CD14-positive monocyte (primary cell): ENCODE measurements around the gene SLC9B1. TPM values are rescaled to one million over a fixed set of nuclear protein-coding genes. Genes with fewer than 3 reads are reported as not detected.

Source experiments
- DNase-seq, 3 donors: peaks; one replicate each; pipeline ENCODE4 v3.0.0-alpha.2; 2011 to 2022
- H2AFZ ChIP-seq: 2 replicates; pipeline ENCODE4 v1.6.0; 2012; ENCODE audit warnings: mild to moderate bottlenecking, low read depth, low read length, inconsistent platforms; ENCODE audit not compliant: insufficient read depth, poor library complexity, severe bottlenecking
- H3K27ac ChIP-seq, 2 donors: 1 replicate in 1 of 2; 2 replicates in 1 of 2; pipeline ENCODE4 v1.5.1; 2012 to 2013; ENCODE audit warnings: low read length in 2 of 2, control low read depth in 1 of 2, inconsistent platforms in 1 of 2, low read depth in 1 of 2, mild to moderate bottlenecking in 1 of 2
- H3K27me3 ChIP-seq, 2 donors: one replicate each; pipeline versions ENCODE4 v1.6.0 to v1.6.1; 2011 to 2013; ENCODE audit warnings: low read length in 2 of 2; ENCODE audit not compliant: control insufficient read depth in 2 of 2, insufficient read depth in 2 of 2
- H3K36me3 ChIP-seq, 2 donors: replicated peaks in 1 of 2; 1 replicate in 1 of 2; 2 replicates in 1 of 2; pipeline versions ENCODE4 v1.5.1 to v1.6.1; 2012 to 2013; ENCODE audit warnings: low read length in 2 of 2, control low read depth in 1 of 2, inconsistent platforms in 1 of 2, mild to moderate bottlenecking in 1 of 2; ENCODE audit not compliant: insufficient read depth in 2 of 2, control insufficient read depth in 1 of 2
- H3K4me1 ChIP-seq, 2 donors: 1 replicate in 1 of 2; 2 replicates in 1 of 2; pipeline versions ENCODE4 v1.5.1 to v1.6.1; 2012 to 2013; ENCODE audit warnings: low read length in 2 of 2, control low read depth in 1 of 2, inconsistent platforms in 1 of 2, mild to moderate bottlenecking in 1 of 2, moderate library complexity in 1 of 2; ENCODE audit not compliant: insufficient read depth in 2 of 2, control insufficient read depth in 1 of 2
- H3K4me2 ChIP-seq: replicated peaks from 2 replicates; pipeline ENCODE3; 2012; ENCODE audit warnings: low read length, moderate library complexity, mild to moderate bottlenecking; ENCODE audit not compliant: poor library complexity, severe bottlenecking; ENCODE audit errors: extremely low read depth
- H3K4me3 ChIP-seq, 3 experiments: fragments of 200-600 bp in 1 of 3; sonication (generic) in 1 of 3; replicated peaks in 1 of 3; 1 replicate in 2 of 3; 2 replicates in 1 of 3; pipeline ENCODE4 v1.5.1; 2011 to 2013; ENCODE audit warnings: low read length in 3 of 3, mild to moderate bottlenecking in 3 of 3, control low read depth in 2 of 3, low read depth in 2 of 3, inconsistent platforms in 1 of 3, moderate library complexity in 1 of 3
- H3K79me2 ChIP-seq: 2 replicates; pipeline ENCODE4 v1.6.0; 2012; ENCODE audit warnings: mild to moderate bottlenecking, control low read depth, inconsistent platforms, low read length, moderate library complexity; ENCODE audit not compliant: insufficient read depth
- H3K9ac ChIP-seq: 2 replicates; pipeline ENCODE4 v1.6.0; 2017; ENCODE audit warnings: low read length, mild to moderate bottlenecking; ENCODE audit not compliant: insufficient read depth, poor library complexity, severe bottlenecking
- H3K9me3 ChIP-seq, 2 donors: replicated peaks in 1 of 2; 1 replicate in 1 of 2; 2 replicates in 1 of 2; pipeline versions ENCODE4 v1.5.1 to v1.6.1; 2012 to 2013; ENCODE audit warnings: low read length in 2 of 2, control low read depth in 1 of 2; ENCODE audit not compliant: control insufficient read depth in 1 of 2, insufficient read depth in 1 of 2
- H4K20me1 ChIP-seq: 2 replicates; pipeline ENCODE4 v1.6.0; 2012; ENCODE audit warnings: mild to moderate bottlenecking, low read length, control low read depth, moderate library complexity; ENCODE audit not compliant: insufficient read depth
- H3K27ac Mint-ChIP-seq, 7 donors: one replicate each; pipeline ENCODE4 v1.8.0; 2020; ENCODE audit warnings: mild to moderate bottlenecking in 7 of 7, mixed read lengths in 7 of 7, moderate library complexity in 6 of 7, inconsistent platforms in 2 of 7
- H3K27me3 Mint-ChIP-seq, 3 donors: one replicate each; pipeline ENCODE4 v1.8.0; 2021 to 2022; ENCODE audit warnings: low read depth in 3 of 3, mild to moderate bottlenecking in 3 of 3, mixed read lengths in 3 of 3, moderate library complexity in 3 of 3, inconsistent platforms in 1 of 3
- H3K36me3 Mint-ChIP-seq, 2 donors: one replicate each; pipeline ENCODE4 v1.8.0; 2020; ENCODE audit warnings: mixed read lengths in 2 of 2, inconsistent platforms in 1 of 2, mild to moderate bottlenecking in 1 of 2
- H3K4me1 Mint-ChIP-seq: one replicate; pipeline ENCODE4 v1.8.0; 2020; ENCODE audit warnings: mild to moderate bottlenecking, mixed read lengths
- H3K4me3 Mint-ChIP-seq, 2 donors: one replicate each; pipeline ENCODE4 v1.8.0; 2020; ENCODE audit warnings: mild to moderate bottlenecking in 2 of 2, mixed read lengths in 2 of 2, moderate library complexity in 1 of 2
- H3K9me3 Mint-ChIP-seq, 7 donors: one replicate each; pipeline ENCODE4 v1.8.0; 2020 to 2022; ENCODE audit warnings: mixed read lengths in 7 of 7, mild to moderate bottlenecking in 6 of 7, moderate library complexity in 6 of 7, inconsistent platforms in 2 of 7
- WGBS: methylation state at CpG from one replicate; pipeline ENCODE4 v1.1.5; 2013; ENCODE audit warnings: missing lambda C conversion rate; ENCODE audit not compliant: insufficient coverage; 5-methylcytosine and 5-hydroxymethylcytosine counted together
- intact Hi-C, 2 donors: fragments of 100-400 bp; cut with micrococcal nuclease; formaldehyde crosslinking; loops; one replicate each; pipeline versions ENCODE4 v1.15.0 to v1.15.1; 2023
- polyA plus RNA-seq, 3 donors: library from polyadenylated mRNA; depleted of rRNA in 1 of 3; unstranded in 2 of 3; stranded (reverse) in 1 of 3; fragments of 300-500 nt in 2 of 3; fragments of >200 nt in 1 of 3; fragmentation: Illumina TruSeq in 2 of 3; gene quantifications; 1 replicate in 2 of 3; 2 replicates in 1 of 3; pipeline ENCODE4 v1.2.3, GENCODE V29; 2012 to 2021
- TF ChIP-seq, protein P1 (sequence below): fragments of 200-600 bp; IDR thresholded peaks from one replicate; pipeline ENCODE4 v1.8.0; 2022; ENCODE audit warnings: antibody characterized with exemption, mild to moderate bottlenecking

SLC9B1 gene
- polyA plus RNA-seq, 3 donors: 0.13 to 1.5 (median 0.47) TPM

DNA sequence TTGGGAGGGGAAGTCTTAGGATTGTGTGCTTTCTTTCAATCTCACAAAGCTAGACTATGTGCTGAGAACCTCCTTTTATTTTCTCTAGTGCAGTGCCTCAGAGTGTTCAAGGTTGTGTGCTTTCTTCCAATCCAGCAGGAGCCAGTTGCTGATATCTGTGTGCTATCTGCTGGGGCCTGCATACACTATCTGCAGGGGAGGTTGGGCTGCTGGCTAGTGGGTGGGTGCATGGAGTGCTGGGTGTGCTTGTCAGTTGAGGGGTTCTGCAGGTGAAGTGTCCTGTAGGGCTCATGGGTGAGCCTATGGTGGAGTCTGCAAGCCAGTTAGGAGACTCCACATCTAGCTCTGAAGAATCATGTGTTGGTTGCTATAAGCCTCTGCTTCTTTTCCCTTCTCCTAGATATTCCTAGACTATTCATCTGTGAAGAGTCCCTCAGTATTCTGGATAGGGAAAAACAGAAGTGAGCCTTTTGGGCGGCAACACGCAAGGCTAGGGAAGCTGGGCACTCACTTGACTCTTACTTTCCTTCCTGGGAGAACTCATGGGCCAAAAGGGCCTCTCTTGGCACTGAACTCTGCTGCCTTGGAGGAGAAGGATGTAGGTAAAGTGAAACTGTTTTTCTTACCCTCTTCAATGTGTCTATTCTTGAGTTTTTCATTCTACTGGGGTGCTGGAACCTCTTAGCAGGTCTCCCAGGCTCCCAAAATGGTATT lies 158.7 kb downstream of the SLC9B1 start:
- no peak for DNase-seq
- Mint-ChIP-seq H3K9me3 (peaks cover 13 to 19% (median 15%) of the 10 kb centered on the region in 7 donors), H3K36me3 (peaks cover 1 to 7% of the 10 kb centered on the region in 2 donors), H3K4me1 (peaks cover 25% of the 10 kb centered on the region), H3K27me3 (peaks cover 0 to 1% (median 0%) of the 10 kb centered on the region in 3 donors), H3K27ac (peak overlapping the region in 4 of 7 donors; percentile 25 to 46 (median 36)), H3K4me3 (no peak overlapping the region)
- intact Hi-C loops: no loop called here
- no peak overlapping the region for H3K27ac ChIP-seq
- H2AFZ ChIP-seq: no peak overlapping the region
- no CpG with 5 or more reads among the region's 2 CpGs for WGBS
- no peak overlapping the region for H3K9ac ChIP-seq
- TF ChIP-seq, protein P1, sequence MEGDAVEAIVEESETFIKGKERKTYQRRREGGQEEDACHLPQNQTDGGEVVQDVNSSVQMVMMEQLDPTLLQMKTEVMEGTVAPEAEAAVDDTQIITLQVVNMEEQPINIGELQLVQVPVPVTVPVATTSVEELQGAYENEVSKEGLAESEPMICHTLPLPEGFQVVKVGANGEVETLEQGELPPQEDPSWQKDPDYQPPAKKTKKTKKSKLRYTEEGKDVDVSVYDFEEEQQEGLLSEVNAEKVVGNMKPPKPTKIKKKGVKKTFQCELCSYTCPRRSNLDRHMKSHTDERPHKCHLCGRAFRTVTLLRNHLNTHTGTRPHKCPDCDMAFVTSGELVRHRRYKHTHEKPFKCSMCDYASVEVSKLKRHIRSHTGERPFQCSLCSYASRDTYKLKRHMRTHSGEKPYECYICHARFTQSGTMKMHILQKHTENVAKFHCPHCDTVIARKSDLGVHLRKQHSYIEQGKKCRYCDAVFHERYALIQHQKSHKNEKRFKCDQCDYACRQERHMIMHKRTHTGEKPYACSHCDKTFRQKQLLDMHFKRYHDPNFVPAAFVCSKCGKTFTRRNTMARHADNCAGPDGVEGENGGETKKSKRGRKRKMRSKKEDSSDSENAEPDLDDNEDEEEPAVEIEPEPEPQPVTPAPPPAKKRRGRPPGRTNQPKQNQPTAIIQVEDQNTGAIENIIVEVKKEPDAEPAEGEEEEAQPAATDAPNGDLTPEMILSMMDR: no peak
- no peaks in the 10 kb centered on the region for H3K36me3 ChIP-seq
- no peaks in the 10 kb centered on the region for H3K27me3 ChIP-seq
- H3K79me2 ChIP-seq: peaks cover 19% of the 10 kb centered on the region
- H4K20me1 ChIP-seq: no peaks in the 10 kb centered on the region
- H3K4me3 ChIP-seq: no peak overlapping the region
- peaks cover 4 to 14% of the 10 kb centered on the region in 2 donors for H3K9me3 ChIP-seq
- no peak overlapping the region for H3K4me2 ChIP-seq
- peaks cover 18 to 27% of the 10 kb centered on the region in 2 donors for H3K4me1 ChIP-seq

DNA sequence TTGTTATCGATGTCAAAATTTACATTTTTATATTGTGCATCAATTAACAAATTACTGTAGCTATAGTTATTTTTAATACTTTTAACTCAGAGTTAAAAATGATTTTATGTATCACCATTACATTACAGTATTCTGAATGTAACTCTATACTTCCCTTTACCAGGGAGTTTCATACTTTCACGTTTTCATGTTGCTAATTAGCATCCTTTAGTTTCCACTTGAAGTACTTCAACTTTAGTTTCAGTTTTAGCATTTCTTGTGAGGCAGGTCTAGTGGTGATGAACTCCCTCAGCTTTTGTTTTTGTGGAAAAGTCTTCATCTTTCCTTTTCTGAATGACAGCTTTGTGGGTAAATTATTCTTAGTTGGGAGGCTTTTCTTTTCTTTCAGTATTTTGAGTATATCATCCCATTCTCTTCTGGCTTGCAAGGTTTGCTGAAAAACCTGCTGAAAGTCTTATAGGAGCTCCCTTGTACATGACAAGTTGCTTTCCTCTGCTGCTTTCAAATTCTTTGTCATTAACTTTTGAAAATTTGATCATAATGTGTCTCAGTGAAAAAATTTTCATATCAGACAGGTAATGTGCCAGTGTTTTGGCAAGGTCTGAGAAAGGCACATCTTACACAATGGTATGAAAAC lies 160.6 kb downstream of the SLC9B1 start:
- TF ChIP-seq, protein P1: no peak
- H3K27me3 ChIP-seq: no peaks in the 10 kb centered on the region
- Mint-ChIP-seq H3K27me3 (peaks cover 0 to 1% (median 0%) of the 10 kb centered on the region in 3 donors), H3K9me3 (peaks cover 13 to 19% (median 15%) of the 10 kb centered on the region in 7 donors), H3K4me3 (no peak overlapping the region), H3K27ac (no peak overlapping the region), H3K4me1 (peaks cover 23% of the 10 kb centered on the region), H3K36me3 (peaks cover 0 to 7% of the 10 kb centered on the region in 2 donors)
- H3K4me2 ChIP-seq: no peak overlapping the region
- intact Hi-C loops: no loop called here
- H3K4me3 ChIP-seq: no peak overlapping the region
- no peaks in the 10 kb centered on the region for H4K20me1 ChIP-seq
- H3K27ac ChIP-seq: no peak overlapping the region
- H3K9ac ChIP-seq: no peak overlapping the region
- no peak for DNase-seq
- H3K9me3 ChIP-seq: peaks cover 4 to 14% of the 10 kb centered on the region in 2 donors
- no peak overlapping the region for H2AFZ ChIP-seq
- peaks cover 5% of the 10 kb centered on the region for H3K79me2 ChIP-seq
- peaks cover 18 to 27% of the 10 kb centered on the region in 2 donors for H3K4me1 ChIP-seq
- no peaks in the 10 kb centered on the region for H3K36me3 ChIP-seq
- no CpG with 5 or more reads among the region's 2 CpGs for WGBS

Other genes with a start within 250 kb of the SLC9B1 start
- gene UBE2D3, start 192.2 kb downstream of the SLC9B1 start, polyA plus RNA-seq: 100 to 1,000 TPM; 340 to 499 (median 457) TPM
- 10 to 100 TPM in 2 of 3 donors, 1 to 10 TPM in 1; 4.5 to 30.2 (median 29.1) TPM for gene CISD2, start 150.7 kb downstream of the SLC9B1 start, polyA plus RNA-seq
- under 1 TPM; 0.38 to 0.59 (median 0.48) TPM for gene SLC9B2, start 57.1 kb upstream of the SLC9B1 start, polyA plus RNA-seq
- 1 to 10 TPM; 6.2 to 8.5 (median 6.8) TPM for gene BDH2, start 80.1 kb upstream of the SLC9B1 start, polyA plus RNA-seq
- gene CENPE, start 178.6 kb upstream of the SLC9B1 start, polyA plus RNA-seq: under 1 TPM; 0.03 to 0.17 (median 0.07) TPM